NK-92 (cell line): ENCODE data around the gene C1orf21.
"Not testable (repeated sequence)": the region's sequence is repeated elsewhere in the genome, so short reads cannot be mapped to it uniquely, and the experiment has no call there.

Source experiments
- DNase-seq: peaks from one replicate; lab custom pipeline; 2025; ENCODE audit not compliant: unreplicated experiment; lab: John Stamatoyannopoulos, UW

C1orf21 gene

GRCh38 chr1:184595596-184595995 lies 208.8 kb downstream of the C1orf21 start:
- DNase-seq = no peak

GRCh38 chr1:184596950-184597645 lies 210.3 kb downstream of the C1orf21 start:
- DNase-seq = no peak

- no peak for DNase-seq
These were observed 211.0 kb downstream of the C1orf21 start for GRCh38 chr1:184597650-184598357.

- no peak for DNase-seq
These were observed 211.8 kb downstream of the C1orf21 start for GRCh38 chr1:184598403-184599193.

- no peak for DNase-seq
These were observed 217.5 kb downstream of the C1orf21 start for GRCh38 chr1:184604152-184604900.

GRCh38 chr1:184605941-184606340 lies 219.1 kb downstream of the C1orf21 start:
- no peak for DNase-seq

- DNase-seq = no peak
These were observed 220.0 kb downstream of the C1orf21 start for GRCh38 chr1:184606786-184607185.

- no peak for DNase-seq
These were observed 221.8 kb downstream of the C1orf21 start for GRCh38 chr1:184608581-184608980.

GRCh38 chr1:184608990-184609389 lies 222.2 kb downstream of the C1orf21 start:
- no peak for DNase-seq

GRCh38 chr1:184610876-184611595 lies 224.2 kb downstream of the C1orf21 start:
- no peak for DNase-seq

GRCh38 chr1:184612229-184612628 lies 225.4 kb downstream of the C1orf21 start:
- not testable (repeated sequence) for DNase-seq

GRCh38 chr1:184614667-184615066 lies 227.8 kb downstream of the C1orf21 start:
- no peak for DNase-seq

GRCh38 chr1:184615301-184615700 lies 228.5 kb downstream of the C1orf21 start:
- DNase-seq = no peak

GRCh38 chr1:184616504-184616903 lies 229.7 kb downstream of the C1orf21 start:
- no peak for DNase-seq

- DNase-seq = no peak
These were observed 230.7 kb downstream of the C1orf21 start for GRCh38 chr1:184617433-184618029.

- no peak for DNase-seq
These were observed 232.0 kb downstream of the C1orf21 start for GRCh38 chr1:184618851-184619250.

- DNase-seq = no peak
These were observed 233.6 kb downstream of the C1orf21 start for GRCh38 chr1:184620469-184620868.

- DNase-seq = no peak
These were observed 234.4 kb downstream of the C1orf21 start for GRCh38 chr1:184621260-184621659.

- no peak for DNase-seq
These were observed 235.5 kb downstream of the C1orf21 start for GRCh38 chr1:184622136-184622823.
